Activated CD4-positive, alpha-beta memory T cell treated with anti-CD3 and anti-CD28 coated beads, Interleukin-2, amount 10 ng/mL, durations not matched to agents 7 days and 5 days (primary cell): ENCODE data around the gene KAZN. TPM values are rescaled to one million over a fixed set of nuclear protein-coding genes. Genes with fewer than 3 reads are reported as not detected.
A peak's percentile ranks its signal among the peaks of the same experiment; 100 is the strongest.

Experiments used
- CTCF ChIA-PET: fragments of 350-600 bp; sonication (Branson Sonifier 250); formaldehyde crosslinking; loops from one replicate; lab custom pipeline; 2021; ENCODE audit warnings: antibody characterized with exemption, inconsistent platforms; lab: Charles Lee
- POLR2A ChIA-PET: fragments of 350-600 bp; sonication (Branson Sonifier 250); formaldehyde crosslinking; loops from one replicate; lab custom pipeline; 2021; ENCODE audit warnings: antibody characterized with exemption; lab: Charles Lee
- DNase-seq: peaks from one replicate; pipeline ENCODE4 v3.0.0-alpha.2; 2020
- H3K27ac Mint-ChIP-seq: one replicate; pipeline ENCODE4 v1.8.0; 2021; ENCODE audit warnings: mild to moderate bottlenecking, mixed read lengths
- H3K27me3 Mint-ChIP-seq: one replicate; pipeline ENCODE4 v1.8.0; 2021; ENCODE audit warnings: mixed read lengths
- H3K36me3 Mint-ChIP-seq: one replicate; pipeline ENCODE4 v1.8.0; 2021; ENCODE audit warnings: low read depth, mixed read lengths
- H3K4me1 Mint-ChIP-seq: one replicate; pipeline ENCODE4 v1.8.0; 2021; ENCODE audit warnings: mixed read lengths
- H3K4me3 Mint-ChIP-seq: one replicate; pipeline ENCODE4 v1.8.0; 2021; ENCODE audit warnings: mild to moderate bottlenecking, mixed read lengths
- H3K9me3 Mint-ChIP-seq: one replicate; pipeline ENCODE4 v1.8.0; 2021; ENCODE audit warnings: mixed read lengths
- total RNA-seq, 2 experiments: library from RNA; stranded (reverse); gene quantifications; one replicate each; pipeline ENCODE4 v1.2.3, GENCODE V29; 2021

The KAZN gene
- total RNA-seq, 2 experiments from 2014 or later, result 0.30 to 0.43 TPM

- DNase-seq, result no peak
- H3K4me3 Mint-ChIP-seq, result no peak overlapping the region
- no peaks in the 10 kb centered on the region for H3K9me3 Mint-ChIP-seq
- CTCF ChIA-PET, result no interaction called here
- no peak overlapping the region for H3K27ac Mint-ChIP-seq
- no peaks in the 10 kb centered on the region for H3K27me3 Mint-ChIP-seq
- no peaks in the 10 kb centered on the region for H3K4me1 Mint-ChIP-seq
- H3K36me3 Mint-ChIP-seq, result no peaks in the 10 kb centered on the region
- POLR2A ChIA-PET, result no interaction called here
Observed at GRCh38 chr1:15012822-15013221, 414.3 kb downstream of the KAZN start.

GRCh38 chr1:15013767-15014166 is 415.3 kb downstream of the KAZN start:
- ChIA-PET CTCF (no interaction called here), POLR2A (no interaction called here)
- Mint-ChIP-seq H3K27me3 (no peaks in the 10 kb centered on the region), H3K9me3 (no peaks in the 10 kb centered on the region), H3K4me3 (no peak overlapping the region), H3K4me1 (no peaks in the 10 kb centered on the region), H3K36me3 (no peaks in the 10 kb centered on the region), H3K27ac (no peak overlapping the region)
- DNase-seq, result no peak

- CTCF ChIA-PET, result no interaction called here
- Mint-ChIP-seq H3K36me3 (no peaks in the 10 kb centered on the region), H3K27ac (no peak overlapping the region), H3K27me3 (no peaks in the 10 kb centered on the region), H3K9me3 (no peaks in the 10 kb centered on the region), H3K4me1 (no peaks in the 10 kb centered on the region), H3K4me3 (no peak overlapping the region)
- POLR2A ChIA-PET, result no interaction called here
- no peak for DNase-seq
Observed at GRCh38 chr1:15014516-15014915, 416.0 kb downstream of the KAZN start.

- ChIA-PET POLR2A (no interaction called here), CTCF (no interaction called here)
- Mint-ChIP-seq H3K4me1 (no peaks in the 10 kb centered on the region), H3K9me3 (no peaks in the 10 kb centered on the region), H3K27me3 (no peaks in the 10 kb centered on the region), H3K36me3 (no peaks in the 10 kb centered on the region), H3K4me3 (no peak overlapping the region), H3K27ac (no peak overlapping the region)
- no peak for DNase-seq
Observed at GRCh38 chr1:15016001-15016400, 417.5 kb downstream of the KAZN start.

GRCh38 chr1:15016526-15016925 is 418.0 kb downstream of the KAZN start:
- no peak for DNase-seq
- ChIA-PET POLR2A (no interaction called here), CTCF (no interaction called here)
- H3K27ac Mint-ChIP-seq, result no peak overlapping the region
- no peaks in the 10 kb centered on the region for H3K9me3 Mint-ChIP-seq
- no peak overlapping the region for H3K4me3 Mint-ChIP-seq
- no peaks in the 10 kb centered on the region for H3K36me3 Mint-ChIP-seq
- H3K27me3 Mint-ChIP-seq, result no peaks in the 10 kb centered on the region
- no peaks in the 10 kb centered on the region for H3K4me1 Mint-ChIP-seq

GRCh38 chr1:15017120-15017519 is 418.6 kb downstream of the KAZN start:
- Mint-ChIP-seq H3K36me3 (no peaks in the 10 kb centered on the region), H3K27me3 (no peaks in the 10 kb centered on the region), H3K4me1 (no peaks in the 10 kb centered on the region), H3K9me3 (no peaks in the 10 kb centered on the region), H3K4me3 (no peak overlapping the region), H3K27ac (no peak overlapping the region)
- DNase-seq, result no peak
- POLR2A ChIA-PET, result no interaction called here
- CTCF ChIA-PET, result no interaction called here

- ChIA-PET CTCF (no interaction called here), POLR2A (no interaction called here)
- Mint-ChIP-seq H3K27ac (no peak overlapping the region), H3K36me3 (no peaks in the 10 kb centered on the region), H3K9me3 (no peaks in the 10 kb centered on the region), H3K4me3 (no peak overlapping the region), H3K27me3 (no peaks in the 10 kb centered on the region), H3K4me1 (no peaks in the 10 kb centered on the region)
- DNase-seq, result no peak
Observed at GRCh38 chr1:15018767-15019166, 420.3 kb downstream of the KAZN start.

GRCh38 chr1:15020943-15021745 is 422.7 kb downstream of the KAZN start:
- Mint-ChIP-seq H3K4me3 (no peak overlapping the region), H3K9me3 (no peaks in the 10 kb centered on the region), H3K36me3 (no peaks in the 10 kb centered on the region), H3K27me3 (no peaks in the 10 kb centered on the region), H3K27ac (no peak overlapping the region), H3K4me1 (no peaks in the 10 kb centered on the region)
- no peak for DNase-seq
- ChIA-PET POLR2A (no interaction called here), CTCF (interaction anchor here (0.6 kb wide), 1 partner anchor 393 kb away, joined by 3 read pairs; no protein-coding TSS in a partner anchor)

GRCh38 chr1:15022048-15022447 is 423.6 kb downstream of the KAZN start:
- no peaks in the 10 kb centered on the region for H3K27me3 Mint-ChIP-seq
- H3K36me3 Mint-ChIP-seq, result no peaks in the 10 kb centered on the region
- H3K9me3 Mint-ChIP-seq, result no peaks in the 10 kb centered on the region
- H3K4me3 Mint-ChIP-seq, result no peak overlapping the region
- ChIA-PET POLR2A (no interaction called here), CTCF (interaction anchor here (0.6 kb wide), 1 partner anchor 394 kb away, joined by 3 read pairs; no protein-coding TSS in a partner anchor)
- no peaks in the 10 kb centered on the region for H3K4me1 Mint-ChIP-seq
- no peak overlapping the region for H3K27ac Mint-ChIP-seq
- no peak for DNase-seq

- ChIA-PET CTCF (interaction anchor here (0.9 kb wide), 1 partner anchor 17 kb away, joined by 5 read pairs; no protein-coding TSS in a partner anchor), POLR2A (no interaction called here)
- no peak overlapping the region for H3K4me3 Mint-ChIP-seq
- no peak overlapping the region for H3K27ac Mint-ChIP-seq
- no peaks in the 10 kb centered on the region for H3K9me3 Mint-ChIP-seq
- DNase-seq, result no peak
- no peaks in the 10 kb centered on the region for H3K4me1 Mint-ChIP-seq
- no peaks in the 10 kb centered on the region for H3K36me3 Mint-ChIP-seq
- no peaks in the 10 kb centered on the region for H3K27me3 Mint-ChIP-seq
Observed at GRCh38 chr1:15023205-15023604, 424.7 kb downstream of the KAZN start.

- no peak for DNase-seq
- Mint-ChIP-seq H3K27ac (no peak overlapping the region), H3K4me1 (no peaks in the 10 kb centered on the region), H3K9me3 (no peaks in the 10 kb centered on the region), H3K36me3 (no peaks in the 10 kb centered on the region), H3K4me3 (no peak overlapping the region), H3K27me3 (no peaks in the 10 kb centered on the region)
- ChIA-PET CTCF (no interaction called here), POLR2A (no interaction called here)
Observed at GRCh38 chr1:15023976-15024375, 425.5 kb downstream of the KAZN start.

- POLR2A ChIA-PET, result no interaction called here
- H3K4me1 Mint-ChIP-seq, result no peaks in the 10 kb centered on the region
- H3K4me3 Mint-ChIP-seq, result no peak overlapping the region
- CTCF ChIA-PET, result no interaction called here
- H3K27ac Mint-ChIP-seq, result no peak overlapping the region
- DNase-seq, result no peak
- no peaks in the 10 kb centered on the region for H3K27me3 Mint-ChIP-seq
- H3K9me3 Mint-ChIP-seq, result no peaks in the 10 kb centered on the region
- H3K36me3 Mint-ChIP-seq, result no peaks in the 10 kb centered on the region
Observed at GRCh38 chr1:15026117-15026489, 427.6 kb downstream of the KAZN start.

- Mint-ChIP-seq H3K27ac (no peak overlapping the region), H3K9me3 (no peaks in the 10 kb centered on the region), H3K4me3 (no peak overlapping the region), H3K36me3 (no peaks in the 10 kb centered on the region), H3K4me1 (no peaks in the 10 kb centered on the region), H3K27me3 (no peaks in the 10 kb centered on the region)
- DNase-seq, result peak; percentile 36
- ChIA-PET POLR2A (no interaction called here), CTCF (interaction anchor here (0.9 to 1.7 kb wide), 7 partner anchors 10 to 249 kb away, joined by 3 to 5 read pairs (median 4); no protein-coding TSS in a partner anchor)
Observed at GRCh38 chr1:15027515-15027986, 429.1 kb downstream of the KAZN start.

- Mint-ChIP-seq H3K27me3 (no peaks in the 10 kb centered on the region), H3K9me3 (no peaks in the 10 kb centered on the region), H3K4me1 (no peaks in the 10 kb centered on the region), H3K36me3 (no peaks in the 10 kb centered on the region), H3K4me3 (no peak overlapping the region), H3K27ac (no peak overlapping the region)
- ChIA-PET CTCF (interaction anchor here (0.9 to 1.7 kb wide), 7 partner anchors 9 to 249 kb away, joined by 3 to 5 read pairs (median 4); no protein-coding TSS in a partner anchor), POLR2A (no interaction called here)
- DNase-seq, result no peak
Observed at GRCh38 chr1:15028102-15028501, 429.6 kb downstream of the KAZN start.
